Astrocyte of the hippocampus (primary cell): ENCODE measurements around the gene CCDC182.

ENCODE experiments used
- DNase-seq: peaks from one replicate; pipeline ENCODE4 v3.0.0; 2011; ENCODE audit warnings: low read depth, low spot score

The CCDC182 gene

DNA sequence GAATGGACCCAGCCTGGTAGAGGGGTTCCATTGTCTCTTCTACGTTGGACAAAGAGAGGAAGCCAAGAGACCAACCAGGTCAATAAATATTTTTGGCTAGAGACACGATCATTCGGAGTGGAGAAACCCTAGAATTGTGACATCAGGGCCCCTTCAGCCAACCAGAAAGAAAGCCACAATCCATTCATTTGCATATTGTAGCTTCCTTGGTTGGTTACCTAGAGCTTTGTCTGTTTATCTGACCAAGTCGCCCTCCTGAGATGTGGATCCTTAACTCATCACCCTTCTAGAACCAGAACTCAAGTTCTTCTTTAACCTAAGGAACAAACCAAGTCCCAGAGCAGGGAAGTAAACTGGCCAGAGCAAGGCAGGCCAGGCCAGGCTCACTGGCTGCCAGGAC, at the start of gene CCDC182:
CCDC182 (minus strand) TSS at position 58 of the 400 bp plus-strand sequence; CDS start at position 31, 27 bp downstream.
- no peak for DNase-seq

DNA sequence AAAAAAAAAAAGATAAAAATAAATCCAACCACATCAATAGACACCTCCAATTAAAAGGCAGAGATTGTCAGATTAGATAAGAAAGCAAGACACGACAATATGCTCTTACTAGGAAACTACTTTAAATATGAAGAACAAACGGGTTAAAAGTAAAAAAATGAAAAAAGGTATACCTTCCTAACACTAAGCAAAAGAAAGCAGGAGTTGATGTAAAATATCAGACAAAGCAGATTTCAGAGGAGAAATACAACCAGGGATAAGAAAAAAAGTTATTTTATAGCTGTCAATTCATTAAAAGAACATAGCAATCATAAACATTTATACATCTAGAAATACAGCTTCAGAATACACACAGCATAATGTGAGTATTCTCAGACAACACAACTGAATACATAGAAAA, 49.7 kb upstream of the CCDC182 start:
- DNase-seq = no peak

- no peak for DNase-seq
Measured at GRCh38 chr17:57788725-57789124, 43.6 kb upstream of the CCDC182 start.

GRCh38 chr17:57785022-57785421, 39.9 kb upstream of the CCDC182 start:
- DNase-seq = no peak

GRCh38 chr17:57784226-57784895, 39.3 kb upstream of the CCDC182 start:
- no peak for DNase-seq

DNA sequence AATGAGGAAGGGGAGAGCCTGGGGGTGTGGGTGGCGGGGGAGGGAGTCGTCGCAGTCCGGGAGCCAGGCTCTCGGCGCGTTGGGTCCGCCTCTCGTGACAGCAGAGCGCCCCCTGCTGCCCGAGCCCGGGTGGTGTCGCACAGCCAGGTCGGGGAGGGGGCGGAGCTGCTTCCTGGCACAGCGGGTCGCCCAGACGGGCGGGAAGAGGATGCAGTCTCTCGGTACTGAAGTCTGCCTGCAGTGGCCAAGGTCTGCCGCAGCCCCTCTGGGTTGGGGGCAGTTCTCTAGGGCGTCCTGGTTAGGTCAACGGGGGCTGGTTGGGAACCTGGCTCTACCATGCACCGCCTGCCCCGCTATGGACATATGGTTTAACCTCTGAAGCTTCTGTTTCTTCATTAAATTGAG, 38.2 kb upstream of the CCDC182 start:
- peak; percentile 83 for DNase-seq

DNA sequence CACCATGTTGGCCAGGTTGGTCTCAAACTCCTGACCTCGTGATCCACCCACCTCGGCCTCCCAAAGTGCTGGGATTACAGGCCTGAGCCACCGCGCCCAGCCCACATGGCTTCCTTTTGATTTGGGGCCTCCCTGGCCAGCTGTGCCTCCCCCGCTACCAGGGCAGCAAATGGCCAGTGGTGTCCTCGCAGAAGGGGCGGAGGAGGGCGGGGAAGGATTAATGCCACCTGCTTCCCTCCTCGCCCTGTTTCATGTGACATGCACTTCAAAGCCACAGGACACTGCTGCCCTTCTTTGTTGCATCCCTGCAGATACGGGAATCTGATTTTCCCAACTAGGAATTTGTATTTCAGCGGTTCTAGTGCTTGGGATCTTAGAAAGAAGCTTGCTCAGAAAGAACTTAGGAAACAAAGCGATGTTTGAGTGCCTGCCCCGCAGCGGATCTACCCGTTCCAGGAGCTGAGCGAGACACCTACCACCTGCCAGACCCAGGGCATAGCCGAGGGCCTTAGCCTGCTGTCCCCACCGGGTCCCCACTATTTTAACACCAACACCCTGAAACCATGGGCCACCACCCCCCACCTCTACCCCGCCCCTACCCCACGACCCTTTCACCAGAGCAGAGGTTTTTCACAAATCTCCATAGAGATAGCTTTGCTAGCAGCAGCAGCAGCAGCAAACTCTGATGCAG, 37.7 kb upstream of the CCDC182 start:
- DNase-seq = no peak

DNA sequence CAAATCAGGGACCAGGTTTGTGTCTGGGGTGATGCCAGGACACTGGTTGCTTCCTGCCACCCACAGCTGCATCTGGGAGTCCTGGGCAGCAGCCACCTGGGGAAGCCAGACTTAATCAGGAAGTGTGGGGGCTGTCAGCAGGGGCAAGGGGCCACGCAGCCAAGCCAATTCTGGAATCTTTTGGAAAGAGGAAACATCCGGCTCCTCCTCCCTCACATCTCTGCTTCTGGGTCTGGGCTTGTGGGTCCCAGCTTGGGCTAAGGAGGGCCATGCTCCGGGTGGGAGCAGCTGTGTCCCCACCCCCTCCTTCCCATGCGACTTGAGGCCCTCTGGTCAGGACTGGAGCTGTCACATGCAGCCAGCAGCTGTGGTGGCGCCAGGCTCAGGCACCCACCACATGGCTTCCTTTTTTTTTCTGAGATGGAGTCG, 37.0 kb upstream of the CCDC182 start:
- no peak for DNase-seq

DNA sequence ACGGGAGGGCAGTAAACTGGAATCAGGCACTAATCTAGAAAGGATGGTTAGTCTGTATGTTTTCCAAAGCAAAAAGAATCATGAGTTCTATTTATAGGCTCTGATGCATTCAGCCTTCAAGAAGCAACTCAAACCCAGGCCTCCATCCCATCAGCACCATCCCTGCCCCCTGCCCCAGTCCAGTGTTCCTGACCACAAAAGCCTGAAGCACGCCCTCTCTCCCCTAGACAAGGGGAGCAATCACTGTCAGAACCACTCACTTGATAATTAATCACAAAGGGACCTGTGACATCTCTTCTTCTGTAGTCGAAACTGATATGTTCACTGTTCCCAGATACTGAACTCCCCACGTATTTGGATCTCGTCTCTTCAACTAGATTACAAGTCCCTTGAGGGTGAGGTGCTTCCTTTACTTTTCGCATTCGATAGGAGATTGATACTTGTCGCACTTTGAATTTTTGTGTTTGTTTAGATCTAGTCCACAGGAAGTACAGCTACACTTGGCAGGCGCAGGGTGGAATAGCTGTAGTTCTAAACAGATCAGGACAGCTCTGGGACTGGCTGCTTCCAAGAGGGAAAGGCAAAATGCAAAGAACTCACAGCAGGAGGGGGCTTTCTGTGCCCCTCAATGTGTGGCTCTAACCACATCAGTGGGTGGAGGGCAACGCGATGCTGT, 36.4 kb upstream of the CCDC182 start:
- no peak for DNase-seq

GRCh38 chr17:57779706-57780105, 34.6 kb upstream of the CCDC182 start:
- no peak for DNase-seq

DNA sequence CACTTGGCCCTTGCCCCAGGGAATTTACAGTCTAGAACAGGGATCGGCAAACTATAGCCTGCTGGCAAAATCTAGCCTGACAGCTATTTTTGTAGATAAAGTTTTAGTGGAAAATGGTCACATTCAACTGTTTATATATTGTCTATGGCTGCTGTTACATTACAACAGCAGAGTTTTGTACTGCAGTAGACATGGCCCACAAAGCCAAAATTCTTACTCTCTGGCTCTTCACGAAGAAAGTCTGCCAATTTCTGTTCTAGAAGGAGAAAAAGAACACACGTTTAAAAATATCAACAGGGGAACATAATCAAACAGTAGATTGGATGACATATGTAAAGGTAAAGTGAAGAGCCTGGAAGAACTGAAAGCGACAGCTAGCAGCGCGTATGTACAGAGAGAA, 33.2 kb upstream of the CCDC182 start:
- DNase-seq = no peak

GRCh38 chr17:57776366-57776765, 31.3 kb upstream of the CCDC182 start:
- no peak for DNase-seq

GRCh38 chr17:57774872-57775271, 29.8 kb upstream of the CCDC182 start:
- DNase-seq = no peak

GRCh38 chr17:57773557-57773956, 28.5 kb upstream of the CCDC182 start:
- no peak for DNase-seq

GRCh38 chr17:57772774-57773173, 27.7 kb upstream of the CCDC182 start:
- DNase-seq = no peak

GRCh38 chr17:57767561-57767960, 22.5 kb upstream of the CCDC182 start:
- DNase-seq = no peak

DNA sequence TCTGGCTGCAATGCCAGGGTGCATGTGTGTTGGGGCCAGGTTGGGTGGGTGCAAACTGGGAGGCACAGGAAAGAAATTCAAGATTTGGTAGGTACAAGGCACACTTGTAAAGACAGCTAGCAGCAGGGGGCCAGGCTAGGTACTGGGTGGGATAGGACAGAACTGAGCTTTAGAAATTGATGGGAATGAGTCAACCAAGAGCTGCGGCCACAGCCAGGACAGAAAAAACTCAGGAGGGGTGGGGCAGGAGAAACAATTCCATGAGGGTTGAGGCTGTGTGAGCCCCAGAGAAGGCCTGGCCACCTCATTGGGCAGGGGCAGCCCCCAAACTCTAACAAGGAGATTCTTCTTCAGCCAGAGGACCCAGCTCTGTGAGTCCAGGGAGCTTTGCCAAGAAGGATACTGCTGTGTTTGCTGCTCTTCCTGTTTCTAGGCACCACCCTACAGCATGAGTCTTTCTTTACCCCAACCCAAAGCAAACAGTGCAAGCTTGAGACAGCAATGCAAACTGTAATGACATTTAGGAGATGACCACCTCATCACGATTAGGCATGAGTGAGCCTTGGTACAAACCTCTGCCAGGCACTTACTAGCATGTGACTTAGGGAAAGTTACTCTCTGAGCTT, 21.3 kb upstream of the CCDC182 start:
- DNase-seq = no peak

DNA sequence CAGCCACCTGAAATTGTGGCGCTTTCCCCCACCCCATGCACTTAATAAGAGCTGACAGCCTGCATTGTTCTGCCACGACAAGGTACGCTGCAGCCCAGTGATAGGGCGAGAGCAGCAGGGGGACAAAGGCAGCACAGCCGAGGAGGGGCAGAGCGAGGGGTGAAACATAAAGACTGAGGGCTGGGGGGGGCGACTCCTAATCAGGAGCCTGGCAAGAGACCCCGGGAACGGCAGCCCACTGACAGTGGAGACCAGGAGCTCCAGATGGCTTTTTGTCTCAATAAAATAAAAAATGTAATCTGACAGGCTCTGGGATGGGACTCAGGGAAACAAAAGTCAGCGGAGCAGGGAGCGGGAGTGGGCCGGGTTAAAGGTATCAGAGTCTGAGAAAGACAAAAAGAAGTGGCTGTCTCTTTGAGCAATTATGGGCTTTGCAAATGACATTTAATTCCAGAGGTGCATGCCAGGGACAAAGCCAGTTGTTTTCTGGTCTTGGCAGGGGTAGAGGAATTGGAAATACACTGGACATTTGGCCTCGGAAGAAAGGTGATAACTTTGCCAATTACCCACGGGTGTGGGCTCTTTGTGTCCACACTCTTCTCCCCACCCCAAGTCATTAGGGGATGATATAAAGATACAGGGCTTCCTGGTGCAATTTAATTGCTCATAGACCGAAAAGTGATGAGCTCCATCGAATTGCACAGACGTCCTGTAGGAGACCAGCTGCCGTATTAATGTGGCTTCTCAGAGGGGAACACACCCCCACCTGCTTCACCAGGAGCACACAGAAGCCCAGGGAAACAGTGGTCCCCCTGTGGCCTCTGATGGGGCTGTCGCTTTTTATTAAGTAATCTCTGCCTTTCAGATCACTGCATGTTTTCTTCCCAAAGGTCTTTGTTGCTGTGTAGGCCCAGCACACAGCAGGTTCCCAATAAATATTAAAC, 17.6 kb upstream of the CCDC182 start:
- no peak for DNase-seq

DNA sequence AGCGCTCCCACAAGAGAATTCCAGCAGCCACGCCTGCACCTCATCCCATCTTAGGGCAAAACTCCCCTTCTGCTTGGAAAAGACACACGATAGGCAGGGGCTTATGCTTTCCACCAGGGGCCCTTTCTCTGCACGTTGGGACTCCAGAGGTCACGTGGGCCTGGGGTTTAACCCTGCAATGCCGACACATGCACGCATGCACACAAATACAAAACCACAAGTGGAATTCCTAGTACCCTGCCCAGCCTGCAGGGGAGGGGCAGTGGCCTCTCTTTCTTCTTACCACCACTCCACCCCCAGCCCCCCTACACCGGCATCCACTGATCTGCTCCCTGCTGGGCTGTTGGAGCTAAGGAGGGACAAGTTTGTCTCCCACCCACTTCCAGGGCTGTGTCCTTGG, 16.8 kb upstream of the CCDC182 start:
- peak; percentile 68 for DNase-seq

GRCh38 chr17:57760046-57760445, 14.9 kb upstream of the CCDC182 start:
- peak; percentile 41 for DNase-seq

DNA sequence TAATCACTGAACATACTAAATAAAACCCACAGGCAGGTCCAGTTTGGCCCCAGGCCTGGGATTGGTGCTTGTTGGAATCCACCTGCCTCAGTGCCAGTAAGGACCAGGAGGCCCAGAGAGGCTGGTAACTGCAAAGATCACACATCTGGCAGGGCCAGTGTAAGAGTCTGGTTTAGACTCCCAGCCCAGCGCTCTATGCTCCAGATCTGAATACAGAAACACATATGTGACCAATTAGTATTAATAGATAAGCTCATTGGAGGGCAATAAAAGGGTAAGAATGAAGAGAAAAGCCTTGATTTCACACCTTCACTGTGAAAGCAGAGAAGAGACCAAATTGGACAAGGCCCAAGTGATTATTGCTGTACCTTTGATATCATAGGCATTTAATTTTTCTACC, 13.6 kb upstream of the CCDC182 start:
- no peak for DNase-seq
